ENCODE measurements around the gene MARK3. TPM values are rescaled to one million over a fixed set of nuclear protein-coding genes. Genes with fewer than 3 reads are reported as not detected.

The MARK3 gene
- total RNA-seq, 1 donor, result 79.5 TPM

DNA sequence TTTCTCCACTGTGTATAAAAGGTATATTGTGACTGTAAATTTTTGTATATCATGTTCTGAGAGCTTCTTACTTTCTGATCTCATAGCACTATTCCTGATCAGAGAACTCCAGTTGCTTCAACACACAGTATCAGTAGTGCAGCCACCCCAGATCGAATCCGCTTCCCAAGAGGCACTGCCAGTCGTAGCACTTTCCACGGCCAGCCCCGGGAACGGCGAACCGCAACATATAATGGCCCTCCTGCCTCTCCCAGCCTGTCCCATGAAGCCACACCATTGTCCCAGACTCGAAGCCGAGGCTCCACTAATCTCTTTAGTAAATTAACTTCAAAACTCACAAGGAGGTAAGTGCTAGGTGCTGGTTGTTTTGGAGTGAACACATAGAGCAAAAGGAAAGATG lies 106.5 kb downstream of the MARK3 start:
- no peak overlapping the region for H3K4me3 ChIP-seq (ENCODE audit: low read depth, low read length)
- no peak for DNase-seq (ENCODE audit: low read depth)
- TF ChIP-seq, protein P1, sequence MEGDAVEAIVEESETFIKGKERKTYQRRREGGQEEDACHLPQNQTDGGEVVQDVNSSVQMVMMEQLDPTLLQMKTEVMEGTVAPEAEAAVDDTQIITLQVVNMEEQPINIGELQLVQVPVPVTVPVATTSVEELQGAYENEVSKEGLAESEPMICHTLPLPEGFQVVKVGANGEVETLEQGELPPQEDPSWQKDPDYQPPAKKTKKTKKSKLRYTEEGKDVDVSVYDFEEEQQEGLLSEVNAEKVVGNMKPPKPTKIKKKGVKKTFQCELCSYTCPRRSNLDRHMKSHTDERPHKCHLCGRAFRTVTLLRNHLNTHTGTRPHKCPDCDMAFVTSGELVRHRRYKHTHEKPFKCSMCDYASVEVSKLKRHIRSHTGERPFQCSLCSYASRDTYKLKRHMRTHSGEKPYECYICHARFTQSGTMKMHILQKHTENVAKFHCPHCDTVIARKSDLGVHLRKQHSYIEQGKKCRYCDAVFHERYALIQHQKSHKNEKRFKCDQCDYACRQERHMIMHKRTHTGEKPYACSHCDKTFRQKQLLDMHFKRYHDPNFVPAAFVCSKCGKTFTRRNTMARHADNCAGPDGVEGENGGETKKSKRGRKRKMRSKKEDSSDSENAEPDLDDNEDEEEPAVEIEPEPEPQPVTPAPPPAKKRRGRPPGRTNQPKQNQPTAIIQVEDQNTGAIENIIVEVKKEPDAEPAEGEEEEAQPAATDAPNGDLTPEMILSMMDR (IDR thresholded peaks at IDR 0.05; ENCODE audit: insufficient read depth, low read length), result no peak

DNA sequence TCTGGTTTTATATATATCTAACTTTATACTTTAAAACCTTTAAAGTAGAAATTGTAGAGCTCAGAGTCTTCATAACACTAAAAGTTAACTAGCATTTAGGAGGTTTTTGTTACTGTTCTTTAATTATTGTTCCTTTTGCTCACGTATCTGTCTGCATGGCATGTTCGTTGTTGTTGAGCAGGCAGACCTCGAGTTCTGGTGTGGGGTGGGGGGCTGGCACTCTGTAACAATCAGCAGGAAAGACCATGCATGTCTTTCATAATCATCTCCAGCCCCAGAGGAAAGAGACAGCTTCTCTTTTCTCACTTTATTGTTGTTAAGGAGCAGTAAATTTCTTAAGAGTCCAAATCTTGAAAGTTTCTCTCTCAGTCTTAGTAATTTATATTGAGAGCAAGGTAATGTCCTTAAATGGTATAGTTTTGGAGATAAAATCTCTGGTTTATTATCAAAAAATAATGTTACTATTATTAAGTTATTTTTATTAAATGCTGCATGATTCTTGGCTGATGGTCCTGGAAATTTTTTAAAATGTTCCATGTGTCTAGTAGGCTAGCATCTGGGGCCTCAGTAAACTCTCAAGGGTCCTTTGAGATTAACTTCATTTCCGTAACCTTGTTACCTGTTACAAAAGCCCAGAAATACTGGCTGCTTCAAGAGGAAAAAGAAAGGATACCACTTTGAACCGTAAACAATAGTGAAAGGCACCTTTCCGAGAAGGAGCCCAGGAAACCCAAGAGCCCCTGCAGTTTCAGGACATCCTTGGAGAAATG lies 107.1 kb downstream of the MARK3 start:
- TF ChIP-seq, protein P1 (IDR thresholded peaks at IDR 0.05; ENCODE audit: insufficient read depth, low read length), result no peak
- H3K4me3 ChIP-seq (ENCODE audit: low read depth, low read length), result no peak overlapping the region
- no peak for DNase-seq (ENCODE audit: low read depth)

DNA sequence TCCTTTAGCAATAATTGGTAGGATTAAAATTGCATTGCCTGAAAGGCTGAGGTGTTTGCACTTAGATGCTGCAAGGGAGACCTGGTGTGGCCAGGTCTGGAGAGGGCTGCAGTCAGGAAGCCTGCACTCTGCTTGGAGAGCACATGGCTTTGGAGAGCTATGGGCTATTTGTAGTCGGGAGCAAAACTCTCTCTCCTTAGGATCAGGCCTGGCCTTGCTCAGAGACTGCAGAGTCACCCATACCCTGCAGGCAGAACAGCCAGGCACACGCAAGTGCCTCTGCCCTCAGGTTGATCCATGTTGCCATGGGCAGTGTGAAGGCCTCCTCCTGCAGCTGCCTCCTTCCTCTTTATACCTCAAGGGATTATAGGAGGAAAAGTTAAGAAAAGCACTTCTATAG lies 110.6 kb downstream of the MARK3 start:
- no peak overlapping the region for H3K4me3 ChIP-seq (ENCODE audit: low read depth, low read length)
- TF ChIP-seq, protein P1 (IDR thresholded peaks at IDR 0.05; ENCODE audit: insufficient read depth, low read length), result no peak
- no peak for DNase-seq (ENCODE audit: low read depth)

DNA sequence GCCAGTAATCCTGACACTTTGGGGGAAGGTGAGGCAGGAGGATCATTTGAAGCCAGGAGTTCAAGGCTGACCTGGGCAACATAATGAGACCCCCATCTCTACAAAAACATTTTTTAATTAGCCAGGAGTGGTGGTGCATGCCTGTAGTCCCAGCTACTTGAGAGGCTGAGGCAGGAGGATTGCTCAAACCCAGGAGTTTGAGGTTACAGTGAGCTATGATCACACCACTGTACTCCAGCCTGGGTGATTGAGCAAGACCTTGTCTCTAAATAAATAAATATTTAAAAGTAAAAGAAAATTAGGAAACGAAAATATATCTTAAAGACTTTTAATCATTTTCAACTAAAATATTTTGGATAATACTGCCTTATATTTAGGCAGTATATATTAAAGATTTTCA lies 111.6 kb downstream of the MARK3 start:
- DNase-seq (ENCODE audit: low read depth), result no peak
- H3K4me3 ChIP-seq (ENCODE audit: low read depth, low read length), result no peak overlapping the region
- TF ChIP-seq, protein P1 (IDR thresholded peaks at IDR 0.05; ENCODE audit: insufficient read depth, low read length), result no peak

DNA sequence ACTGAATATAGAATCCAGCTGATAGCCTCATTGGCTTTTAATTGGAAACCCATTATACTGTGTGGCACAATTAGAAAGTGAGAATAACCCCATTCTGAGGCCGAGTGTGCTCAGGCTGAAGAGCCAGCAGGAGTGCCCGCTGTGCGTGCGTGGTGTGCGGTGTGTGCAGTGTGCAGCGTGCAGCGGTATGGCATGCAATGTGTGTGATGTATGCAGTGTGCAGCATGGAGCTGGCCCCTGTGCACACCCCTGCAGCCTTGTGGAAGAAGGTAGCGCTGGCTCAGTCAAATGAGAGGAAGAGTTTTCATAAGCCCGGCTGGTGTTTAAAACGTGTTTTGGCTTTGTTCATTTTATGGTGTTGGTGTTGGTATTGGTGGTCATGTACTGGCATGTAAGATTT lies 114.5 kb downstream of the MARK3 start:
- TF ChIP-seq, protein P1 (IDR thresholded peaks at IDR 0.05; ENCODE audit: insufficient read depth, low read length), result no peak
- H3K4me3 ChIP-seq (ENCODE audit: low read depth, low read length), result no peak overlapping the region
- DNase-seq (ENCODE audit: low read depth), result no peak

DNA sequence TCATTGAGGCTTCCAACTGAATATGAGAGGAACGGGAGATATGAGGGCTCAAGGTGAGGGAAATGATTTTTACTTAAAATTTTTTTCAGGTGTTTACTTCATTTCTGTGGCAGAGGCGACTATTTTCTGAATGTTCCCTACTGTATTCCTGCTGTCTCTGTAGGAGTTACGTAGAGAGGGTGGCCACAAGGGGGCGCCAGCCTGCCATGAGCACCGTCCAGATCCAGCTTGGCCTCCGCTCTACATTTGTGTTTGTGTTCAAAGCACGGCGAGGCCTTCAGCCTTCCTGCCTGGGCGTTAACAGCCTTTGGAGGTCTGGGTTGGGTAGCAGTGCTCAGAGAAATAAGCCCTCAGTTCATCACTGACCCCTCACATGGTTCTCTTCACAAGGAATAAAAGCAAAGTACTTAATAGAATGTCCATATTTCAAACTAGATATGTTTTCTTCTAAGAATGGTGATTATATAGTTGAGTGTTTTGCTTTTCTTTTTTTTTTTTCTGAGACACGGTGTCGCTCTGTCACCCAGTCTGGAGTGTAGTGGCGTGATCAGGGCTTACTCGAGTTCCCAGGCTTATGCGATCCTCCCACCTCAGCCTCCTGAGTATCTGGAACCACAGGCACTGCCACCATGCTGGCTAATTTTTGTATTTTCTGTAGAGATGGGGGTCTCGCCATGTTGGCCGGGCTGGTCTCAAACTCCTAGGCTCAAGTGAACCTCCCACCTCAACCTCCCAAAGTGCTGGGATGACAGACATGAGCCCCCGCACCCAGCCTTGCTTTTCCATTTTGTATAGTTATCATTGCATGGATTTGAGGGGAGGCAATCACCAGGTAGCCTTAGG lies 115.2 kb downstream of the MARK3 start:
- TF ChIP-seq, protein P1 (IDR thresholded peaks at IDR 0.05; ENCODE audit: insufficient read depth, low read length), result peak; percentile 95
- DNase-seq (ENCODE audit: low read depth), result peak; percentile 88
- no peak overlapping the region for H3K4me3 ChIP-seq (ENCODE audit: low read depth, low read length)
